Measurements from ENCODE around the gene RLN2.

Gene RLN2

DNA sequence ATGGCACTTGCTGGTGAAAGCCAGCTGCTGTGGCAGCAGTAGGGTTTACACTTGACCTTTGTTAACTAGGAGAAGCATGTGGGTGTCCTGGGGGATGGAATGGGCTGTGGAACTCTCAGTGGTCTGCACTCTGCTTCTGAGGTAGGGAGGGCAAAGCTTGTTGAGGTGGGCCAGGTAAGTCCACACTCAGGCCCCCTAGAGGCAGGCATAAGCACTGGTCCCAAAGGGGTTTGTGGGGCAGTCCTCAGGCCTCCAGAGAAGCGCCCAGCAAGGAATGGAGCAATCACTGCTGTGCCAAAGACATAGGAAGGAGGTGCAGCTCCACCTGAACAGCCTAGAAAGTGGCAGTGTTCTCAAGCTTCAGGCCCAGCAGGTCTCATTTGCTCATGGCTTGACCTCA lies 38.6 kb downstream of the RLN2 start:
- no peak for DNase-seq

DNA sequence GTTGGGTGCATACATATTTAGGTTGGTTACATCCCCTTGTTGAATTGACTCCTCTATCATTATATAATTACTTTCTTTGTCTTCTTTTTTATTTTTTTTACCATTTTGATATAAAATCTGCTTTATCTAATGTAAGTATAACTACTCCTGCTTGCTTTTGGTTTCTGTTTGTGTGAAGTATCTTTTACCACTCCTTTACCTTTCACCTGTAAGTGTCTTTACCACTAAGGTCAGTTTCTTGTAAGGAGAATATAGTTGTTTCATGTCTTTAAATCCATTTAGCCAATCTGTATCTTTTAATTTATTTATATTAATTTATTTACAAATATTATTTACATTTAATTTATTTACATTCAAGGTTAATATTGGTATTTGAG lies 40.3 kb downstream of the RLN2 start:
- no peak for DNase-seq

DNA sequence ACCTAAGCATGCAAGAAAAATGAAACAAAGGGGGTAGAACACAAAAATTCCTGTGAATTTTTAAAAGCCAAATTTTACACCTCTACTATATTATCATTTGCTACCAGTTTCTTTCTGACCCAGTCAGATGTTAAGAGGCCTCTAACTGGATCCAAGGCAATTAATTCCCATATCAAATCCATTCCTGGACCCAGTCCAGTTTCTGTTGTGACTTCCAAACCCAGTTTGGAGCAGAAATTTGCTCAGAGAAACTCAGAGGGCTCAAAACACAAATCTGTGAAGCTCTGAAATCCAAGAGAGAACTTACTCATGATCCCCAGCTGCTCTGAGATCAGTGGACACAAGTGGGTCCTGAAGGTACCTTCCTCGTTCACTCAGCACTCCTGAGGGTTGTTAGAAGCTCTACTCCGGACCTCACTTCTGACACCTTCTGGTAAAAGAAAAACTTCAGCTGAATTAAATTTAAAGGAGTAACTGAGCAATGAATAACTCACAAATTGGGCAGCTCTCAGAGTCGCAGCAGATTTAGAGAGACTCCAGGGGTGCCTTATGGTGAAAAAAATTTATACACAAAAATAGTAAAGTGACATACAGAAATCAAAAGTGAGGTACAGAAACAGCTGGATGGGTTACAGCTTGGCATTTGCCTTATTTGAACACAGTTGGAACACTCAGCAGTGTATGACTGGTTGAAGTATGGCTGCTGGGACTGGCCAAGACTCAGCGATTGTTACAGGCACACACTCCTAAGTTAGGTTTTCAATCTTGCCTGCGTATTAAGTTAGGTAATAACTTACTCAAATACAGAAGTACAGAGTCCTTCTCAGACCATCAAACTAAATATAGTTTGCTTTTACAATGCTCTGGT lies 40.9 kb downstream of the RLN2 start:
- DNase-seq = no peak
